ENCODE data around the gene PADI6.

DNA sequence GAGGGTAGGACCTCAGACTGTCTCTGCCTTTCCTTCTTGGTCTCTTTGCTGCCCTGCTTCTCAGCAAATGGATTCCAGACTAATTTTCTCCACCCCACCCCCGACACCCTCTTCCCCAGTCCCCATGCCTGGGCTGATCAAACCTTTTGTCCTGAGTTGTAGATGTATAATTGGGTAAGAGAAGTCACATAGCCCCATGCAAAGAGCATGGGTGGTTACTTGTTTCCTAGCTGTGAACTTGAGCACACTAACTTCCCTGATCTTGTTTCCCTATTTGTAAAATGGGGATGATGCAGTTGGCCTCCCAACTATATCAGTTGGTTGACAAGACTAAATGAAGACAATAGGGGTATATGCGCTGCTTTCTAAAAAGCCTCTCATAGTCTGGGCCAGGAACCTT is 9.2 kb downstream of the PADI6 start:
- TF ChIP-seq NFE2L1 (tag; IDR thresholded peaks at IDR 0.05; ENCODE audit: borderline replicate concordance, low read depth) (no peak), PATZ1 (CRISPR knock-in tag; IDR thresholded peaks at IDR 0.05; ENCODE audit: borderline replicate concordance) (no peak), CTCF (IDR thresholded peaks at IDR 0.05 in 2 of 3, conservative IDR thresholded peaks at IDR 0.05 in 1 of 3; ENCODE audit: insufficient read depth in 2 of 3, low read depth in 1 of 3, low read length in 3 of 3) (no peak), SMARCB1 (IDR thresholded peaks at IDR 0.05; ENCODE audit: insufficient read length, low read depth) (no peak), RBM34 (IDR thresholded peaks at IDR 0.05; ENCODE audit: borderline replicate concordance, insufficient read depth, low read length) (no peak), EZH2 (IDR thresholded peaks at IDR 0.05; ENCODE audit: borderline replicate concordance, low read depth, low read length) (no peak), KLF6 (CRISPR knock-in tag; IDR thresholded peaks at IDR 0.05; ENCODE audit: borderline replicate concordance) (no peak)
